ENCODE results near the gene SPAG17.

DNA sequence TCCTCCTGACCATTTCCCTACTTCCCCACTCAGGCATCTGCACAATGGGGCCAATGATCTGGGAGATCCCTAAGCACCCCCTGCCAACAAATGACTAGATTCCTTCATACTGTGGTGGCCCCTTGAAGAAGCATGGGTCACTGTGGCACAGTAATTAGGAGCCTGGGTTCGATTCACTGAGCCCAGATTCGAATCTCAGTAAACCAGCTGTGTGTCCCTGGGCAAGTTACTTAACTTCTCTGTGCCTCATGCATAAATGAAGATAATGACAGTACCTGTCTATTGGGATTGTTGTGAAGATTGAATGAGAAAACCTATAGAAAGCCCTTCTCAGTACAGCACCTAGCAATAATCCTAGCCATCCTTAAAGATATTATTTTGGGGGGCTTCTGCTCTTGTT, 27.5 kb downstream of the SPAG17 start:
- TF ChIP-seq POLR2A (IDR thresholded peaks at IDR 0.05; ENCODE audit: low read depth, low read length): no peak
- no peak for TF ChIP-seq CTCF (conservative IDR thresholded peaks at IDR 0.05; ENCODE audit: low read depth, low read length)
- TF ChIP-seq MAFK (IDR thresholded peaks at IDR 0.05; ENCODE audit: low read depth, low read length): no peak

All from IMR-90 (cell line).